HL-60 (cell line): Measurements from ENCODE around the gene RNF167.

Experiments
- DNase-seq, 2 experiments: peaks; one replicate each; pipeline ENCODE4 v3.0.0-alpha.2; 2010 to 2020; ENCODE audit warnings: low read depth in 1 of 2, low spot score in 1 of 2
- H3K27ac ChIP-seq: fragments of 250-450 bp; sonication (Bioruptor Pico); replicated peaks from 2 replicates; pipeline ENCODE4 v1.5.1; 2020; ENCODE audit warnings: mild to moderate bottlenecking, moderate library complexity
- H3K27me3 ChIP-seq: fragments of 250-450 bp; sonication (Bioruptor Pico); 2 replicates; pipeline ENCODE4 v1.5.1; 2021; ENCODE audit warnings: mild to moderate bottlenecking, moderate library complexity; ENCODE audit not compliant: insufficient read depth, poor library complexity, severe bottlenecking
- H3K4me3 ChIP-seq: replicated peaks from 2 replicates; pipeline ENCODE4 v1.5.1; 2011; ENCODE audit warnings: mild to moderate bottlenecking, control low read depth, low read length; ENCODE audit not compliant: insufficient read depth
- GABPA ChIP-seq: IDR thresholded peaks from 2 replicates; pipeline ENCODE4 v1.6.1; 2012; ENCODE audit warnings: low read depth
- POLR2AphosphoS5 ChIP-seq: IDR thresholded peaks from 2 replicates; pipeline ENCODE4 v1.6.1; 2012; ENCODE audit warnings: low read depth
- SPI1 ChIP-seq: IDR thresholded peaks from 2 replicates; pipeline ENCODE4 v1.6.1; 2012; ENCODE audit warnings: low read depth, mild to moderate bottlenecking, borderline replicate concordance
- TF ChIP-seq, protein P1 (sequence below): IDR thresholded peaks from one replicate; pipeline ENCODE4 v1.5.1; 2011; ENCODE audit warnings: low read length, control low read depth, inconsistent platforms; ENCODE audit not compliant: insufficient read depth
- TF ChIP-seq, protein P2 (sequence below): IDR thresholded peaks from 2 replicates; pipeline ENCODE4 v1.6.1; 2012; ENCODE audit warnings: low read depth; ENCODE audit not compliant: insufficient replicate concordance

Gene RNF167

DNA sequence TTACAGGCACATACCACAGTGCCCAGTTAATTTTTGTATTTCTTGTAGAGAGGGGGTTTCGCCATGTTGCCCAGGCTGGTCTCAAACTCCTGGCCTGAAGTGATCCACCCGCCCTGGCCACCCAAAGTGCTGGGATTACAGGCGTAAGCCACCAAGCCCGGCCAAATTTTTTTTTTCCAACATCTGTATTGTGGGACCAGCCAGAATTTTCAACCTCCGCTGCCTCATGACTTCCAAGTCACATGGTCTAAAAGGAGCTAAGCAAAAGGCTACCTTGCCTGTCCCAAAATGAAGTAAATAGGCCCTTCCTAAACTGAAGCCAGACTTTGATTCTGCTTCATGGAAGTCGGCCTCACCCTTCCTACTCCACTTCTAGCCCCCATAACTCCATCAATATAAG is 31.8 kb downstream of the RNF167 start:
- H3K4me3 ChIP-seq = no peak overlapping the region
- H3K27me3 ChIP-seq = no peaks in the 10 kb centered on the region
- TF ChIP-seq GABPA (no peak), SPI1 (no peak), POLR2AphosphoS5 (no peak)
- TF ChIP-seq, protein P1, sequence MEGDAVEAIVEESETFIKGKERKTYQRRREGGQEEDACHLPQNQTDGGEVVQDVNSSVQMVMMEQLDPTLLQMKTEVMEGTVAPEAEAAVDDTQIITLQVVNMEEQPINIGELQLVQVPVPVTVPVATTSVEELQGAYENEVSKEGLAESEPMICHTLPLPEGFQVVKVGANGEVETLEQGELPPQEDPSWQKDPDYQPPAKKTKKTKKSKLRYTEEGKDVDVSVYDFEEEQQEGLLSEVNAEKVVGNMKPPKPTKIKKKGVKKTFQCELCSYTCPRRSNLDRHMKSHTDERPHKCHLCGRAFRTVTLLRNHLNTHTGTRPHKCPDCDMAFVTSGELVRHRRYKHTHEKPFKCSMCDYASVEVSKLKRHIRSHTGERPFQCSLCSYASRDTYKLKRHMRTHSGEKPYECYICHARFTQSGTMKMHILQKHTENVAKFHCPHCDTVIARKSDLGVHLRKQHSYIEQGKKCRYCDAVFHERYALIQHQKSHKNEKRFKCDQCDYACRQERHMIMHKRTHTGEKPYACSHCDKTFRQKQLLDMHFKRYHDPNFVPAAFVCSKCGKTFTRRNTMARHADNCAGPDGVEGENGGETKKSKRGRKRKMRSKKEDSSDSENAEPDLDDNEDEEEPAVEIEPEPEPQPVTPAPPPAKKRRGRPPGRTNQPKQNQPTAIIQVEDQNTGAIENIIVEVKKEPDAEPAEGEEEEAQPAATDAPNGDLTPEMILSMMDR = no peak
- TF ChIP-seq, protein P2, sequence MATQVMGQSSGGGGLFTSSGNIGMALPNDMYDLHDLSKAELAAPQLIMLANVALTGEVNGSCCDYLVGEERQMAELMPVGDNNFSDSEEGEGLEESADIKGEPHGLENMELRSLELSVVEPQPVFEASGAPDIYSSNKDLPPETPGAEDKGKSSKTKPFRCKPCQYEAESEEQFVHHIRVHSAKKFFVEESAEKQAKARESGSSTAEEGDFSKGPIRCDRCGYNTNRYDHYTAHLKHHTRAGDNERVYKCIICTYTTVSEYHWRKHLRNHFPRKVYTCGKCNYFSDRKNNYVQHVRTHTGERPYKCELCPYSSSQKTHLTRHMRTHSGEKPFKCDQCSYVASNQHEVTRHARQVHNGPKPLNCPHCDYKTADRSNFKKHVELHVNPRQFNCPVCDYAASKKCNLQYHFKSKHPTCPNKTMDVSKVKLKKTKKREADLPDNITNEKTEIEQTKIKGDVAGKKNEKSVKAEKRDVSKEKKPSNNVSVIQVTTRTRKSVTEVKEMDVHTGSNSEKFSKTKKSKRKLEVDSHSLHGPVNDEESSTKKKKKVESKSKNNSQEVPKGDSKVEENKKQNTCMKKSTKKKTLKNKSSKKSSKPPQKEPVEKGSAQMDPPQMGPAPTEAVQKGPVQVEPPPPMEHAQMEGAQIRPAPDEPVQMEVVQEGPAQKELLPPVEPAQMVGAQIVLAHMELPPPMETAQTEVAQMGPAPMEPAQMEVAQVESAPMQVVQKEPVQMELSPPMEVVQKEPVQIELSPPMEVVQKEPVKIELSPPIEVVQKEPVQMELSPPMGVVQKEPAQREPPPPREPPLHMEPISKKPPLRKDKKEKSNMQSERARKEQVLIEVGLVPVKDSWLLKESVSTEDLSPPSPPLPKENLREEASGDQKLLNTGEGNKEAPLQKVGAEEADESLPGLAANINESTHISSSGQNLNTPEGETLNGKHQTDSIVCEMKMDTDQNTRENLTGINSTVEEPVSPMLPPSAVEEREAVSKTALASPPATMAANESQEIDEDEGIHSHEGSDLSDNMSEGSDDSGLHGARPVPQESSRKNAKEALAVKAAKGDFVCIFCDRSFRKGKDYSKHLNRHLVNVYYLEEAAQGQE = no peak
- no peak for DNase-seq
- no peak overlapping the region for H3K27ac ChIP-seq

DNA sequence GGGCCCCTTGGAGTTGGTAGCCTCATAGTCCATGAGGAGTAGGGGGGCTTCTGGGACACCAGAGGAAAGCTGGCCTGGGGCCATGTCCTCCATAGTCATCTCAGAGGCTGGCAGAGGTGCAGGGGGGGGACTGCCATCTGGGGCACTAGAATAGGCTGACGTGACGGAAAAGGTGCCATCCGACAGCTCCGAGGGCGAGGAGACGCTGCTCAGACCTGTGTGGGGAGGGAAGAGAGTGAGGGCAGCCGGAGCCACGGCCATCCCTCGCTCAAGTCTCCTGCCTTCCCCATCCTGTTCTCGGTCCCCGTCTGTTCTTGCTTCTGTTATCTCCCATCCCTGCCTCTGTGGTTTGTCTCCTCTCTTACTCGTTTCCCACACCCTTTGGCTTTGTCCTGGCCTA is 32.3 kb downstream of the RNF167 start:
- Histone ChIP-seq H3K4me3 (no peak overlapping the region), H3K27me3 (no peaks in the 10 kb centered on the region), H3K27ac (no peak overlapping the region)
- DNase-seq = no peak
- no peak for TF ChIP-seq SPI1
- TF ChIP-seq, protein P1 = no peak
- TF ChIP-seq, protein P2 = no peak
- TF ChIP-seq GABPA = no peak
- TF ChIP-seq POLR2AphosphoS5 = no peak

DNA sequence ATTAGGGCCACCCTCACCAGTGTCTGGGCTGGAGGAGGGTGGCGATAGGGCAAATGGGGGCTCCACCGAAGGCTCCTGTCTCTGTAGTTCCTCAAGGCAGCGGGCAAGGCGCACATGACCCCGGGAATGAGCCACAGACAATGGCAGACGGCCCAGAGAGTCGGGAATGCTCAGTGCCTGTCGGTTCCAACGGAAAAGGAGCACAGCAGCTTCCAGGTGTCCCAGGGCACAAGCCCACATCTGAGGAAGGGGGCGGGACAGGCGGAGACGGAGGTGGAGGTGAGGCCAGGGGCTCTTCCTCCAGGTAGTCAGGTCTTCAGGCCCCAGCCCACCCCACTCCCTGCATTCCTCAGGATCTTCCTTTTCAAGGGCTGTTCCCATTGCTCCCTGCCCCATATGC is 32.7 kb downstream of the RNF167 start:
- Histone ChIP-seq H3K27me3 (no peaks in the 10 kb centered on the region), H3K4me3 (no peak overlapping the region), H3K27ac (no peak overlapping the region)
- DNase-seq = no peak
- no peak for TF ChIP-seq GABPA
- TF ChIP-seq, protein P1 = no peak
- TF ChIP-seq, protein P2 = no peak
- TF ChIP-seq POLR2AphosphoS5 = no peak
- no peak for TF ChIP-seq SPI1
